ENCODE data around the gene FOXN3. TPM values are rescaled to one million over a fixed set of nuclear protein-coding genes. Genes with fewer than 3 reads are reported as not detected.
A peak's percentile ranks its signal among the peaks of the same experiment; 100 is the strongest.

Gene FOXN3
- total and polyA plus RNA-seq, 2 experiments from 2014 or later = 98.9 to 167 TPM

DNA sequence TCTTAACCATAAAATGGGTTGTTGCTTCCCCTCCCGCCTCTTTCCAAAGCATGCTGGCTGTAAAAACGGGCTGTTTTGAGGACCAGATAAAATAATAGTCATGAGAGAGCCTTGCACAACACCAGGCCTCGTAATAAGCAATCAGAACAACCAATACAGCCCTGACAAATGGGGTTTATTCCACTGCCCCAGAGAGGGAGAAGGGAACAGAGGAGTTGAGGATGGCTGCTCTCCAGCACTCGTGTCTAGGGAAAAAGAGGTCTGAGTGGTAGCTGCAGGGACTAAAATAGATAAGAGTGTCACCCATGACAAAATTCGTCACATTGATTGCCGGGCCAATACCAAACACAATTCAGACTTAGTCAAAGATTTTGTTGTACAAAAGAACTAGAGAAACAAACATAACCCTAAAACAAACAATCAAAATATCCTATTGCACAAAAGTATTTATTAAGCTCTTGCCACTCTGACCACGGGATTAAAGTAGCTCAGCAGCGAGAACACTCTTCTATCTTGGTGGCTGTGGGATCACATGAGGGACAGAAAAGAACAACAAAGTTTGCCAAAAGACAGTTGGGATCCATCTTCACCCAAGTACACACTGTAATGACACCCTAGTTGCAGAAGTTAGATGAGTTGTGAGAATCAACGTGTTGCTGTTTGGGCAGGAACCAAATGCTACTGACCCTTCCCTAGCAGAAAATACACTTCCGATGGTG, 188.0 kb downstream of the FOXN3 start:
- TF ChIP-seq ZNF114 (CRISPR knock-in tag; IDR thresholded peaks at IDR 0.05) (no peak), POLR2AphosphoS5 (IDR thresholded peaks at IDR 0.05; ENCODE audit: low read depth) (no peak)
- Histone ChIP-seq H2AFZ (no peak overlapping the region), H3K79me2 (replicated peaks; ENCODE audit: insufficient read depth) (peaks cover 97% of the 10 kb centered on the region), H3F3A (replicated peaks; ENCODE audit: low read depth) (no peaks in the 10 kb centered on the region), H3K4me1 (ENCODE audit: insufficient read depth) (peaks cover 30% of the 10 kb centered on the region), H4K20me1 (replicated peaks; ENCODE audit: insufficient read depth) (peaks cover 45% of the 10 kb centered on the region), H3K9me2 (ENCODE audit: insufficient read depth) (no peaks in the 10 kb centered on the region), H3K27me3 (ENCODE audit: insufficient read depth) (no peaks in the 10 kb centered on the region), H3K4me2 (no peak overlapping the region), H3K27ac (ENCODE audit: low read depth) (no peak overlapping the region), H3K4me3 (no peak overlapping the region), H3K36me3 (ENCODE audit: insufficient read depth) (no peaks in the 10 kb centered on the region)
- Mint-ChIP-seq H3K4me3 (no peak overlapping the region), H3K27me3 (ENCODE audit: insufficient read depth, low read depth, poor library complexity) (peaks cover 6% of the 10 kb centered on the region), H3K4me1 (peaks cover 66% of the 10 kb centered on the region), H3K27ac (peak overlapping the region; percentile 0; the same call in 1 of the 2 replicates), H3K9me3 (no peaks in the 10 kb centered on the region), H3K36me3 (ENCODE audit: low read depth) (no peaks in the 10 kb centered on the region)
- no peak for DNase-seq (ENCODE audit: low spot score)
- no peak for ATAC-seq

DNA sequence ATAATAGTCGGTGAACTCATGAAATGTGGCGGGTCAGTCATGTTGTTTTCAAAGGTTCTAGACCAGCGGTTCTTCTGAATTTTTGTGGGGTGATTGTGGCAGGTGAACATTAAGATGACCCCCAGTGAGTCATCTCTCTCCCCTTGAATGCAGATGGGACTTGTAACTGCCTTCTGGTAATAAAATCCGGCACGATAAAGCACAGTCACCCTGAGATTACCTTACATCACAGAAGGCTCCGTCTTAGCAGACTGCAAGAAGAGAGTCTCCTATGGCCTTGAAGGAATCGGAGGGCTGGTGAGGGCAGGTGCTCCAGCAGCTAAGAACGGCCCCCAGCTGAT, 189.6 kb downstream of the FOXN3 start:
- Histone ChIP-seq H3K27me3 (ENCODE audit: insufficient read depth) (no peaks in the 10 kb centered on the region), H3K79me2 (replicated peaks; ENCODE audit: insufficient read depth) (peaks cover 99% of the 10 kb centered on the region)

GRCh38 chr14:89226801-89227495, 190.1 kb downstream of the FOXN3 start:
- H2AFZ ChIP-seq = no peak overlapping the region
- H4K20me1 ChIP-seq (replicated peaks; ENCODE audit: insufficient read depth) = peaks cover 50% of the 10 kb centered on the region
- no peak for DNase-seq (ENCODE audit: low spot score)
- H3K4me2 ChIP-seq = no peak overlapping the region
- H3K79me2 ChIP-seq (replicated peaks; ENCODE audit: insufficient read depth) = peaks cover 95% of the 10 kb centered on the region
- H3K27ac Mint-ChIP-seq = 0 out of 2 replicates have a peak overlapping the region, but pooled peaks have one; percentile 57
- peaks cover 6% of the 10 kb centered on the region for H3K27me3 Mint-ChIP-seq (ENCODE audit: insufficient read depth, low read depth, poor library complexity)
- H3K4me3 ChIP-seq = no peak overlapping the region
- peaks cover 49% of the 10 kb centered on the region for H3K4me1 Mint-ChIP-seq
- H3K27ac ChIP-seq (ENCODE audit: low read depth) = 0 out of 2 replicates have a peak overlapping the region, but pooled peaks have one; percentile 19
- no peaks in the 10 kb centered on the region for H3K9me3 Mint-ChIP-seq
- no peaks in the 10 kb centered on the region for H3F3A ChIP-seq (replicated peaks; ENCODE audit: low read depth)
- H3K27me3 ChIP-seq (ENCODE audit: insufficient read depth) = no peaks in the 10 kb centered on the region
- H3K4me3 Mint-ChIP-seq = no peak overlapping the region
- ATAC-seq = no peak
- H3K9me2 ChIP-seq (ENCODE audit: insufficient read depth) = no peaks in the 10 kb centered on the region
- no peaks in the 10 kb centered on the region for H3K36me3 ChIP-seq (ENCODE audit: insufficient read depth)
- H3K36me3 Mint-ChIP-seq (ENCODE audit: low read depth) = 0 out of 3 replicates have a peak, but pooled peaks cover 4% of the 10 kb centered on the region
- peaks cover 27% of the 10 kb centered on the region for H3K4me1 ChIP-seq (ENCODE audit: insufficient read depth)
- TF ChIP-seq ZNF331 (CRISPR knock-in tag; IDR thresholded peaks at IDR 0.05; ENCODE audit: low read depth) (no peak), STAT1 (IDR thresholded peaks at IDR 0.05; ENCODE audit: unreplicated experiment) (no peak), ETS1 (IDR thresholded peaks at IDR 0.05) (no peak)

More for the DNA sequence above, 189.6 kb downstream of the FOXN3 start:
- Histone ChIP-seq H2AFZ (no peak overlapping the region), H3K9me2 (ENCODE audit: insufficient read depth) (no peaks in the 10 kb centered on the region), H4K20me1 (replicated peaks; ENCODE audit: insufficient read depth) (peaks cover 45% of the 10 kb centered on the region), H3K4me1 (ENCODE audit: insufficient read depth) (peaks cover 30% of the 10 kb centered on the region), H3K4me3 (no peak overlapping the region), H3K4me2 (no peak overlapping the region), H3F3A (replicated peaks; ENCODE audit: low read depth) (no peaks in the 10 kb centered on the region), H3K36me3 (ENCODE audit: insufficient read depth) (no peaks in the 10 kb centered on the region), H3K27ac (ENCODE audit: low read depth) (0 out of 2 replicates have a peak overlapping the region, but pooled peaks have one; percentile 56)
- Mint-ChIP-seq H3K27me3 (ENCODE audit: insufficient read depth, low read depth, poor library complexity) (peaks cover 6% of the 10 kb centered on the region), H3K9me3 (no peaks in the 10 kb centered on the region), H3K36me3 (ENCODE audit: low read depth) (0 out of 3 replicates have a peak, but pooled peaks cover 4% of the 10 kb centered on the region), H3K27ac (no peak overlapping the region), H3K4me1 (peaks cover 53% of the 10 kb centered on the region), H3K4me3 (no peak overlapping the region)
- ATAC-seq = no peak
- TF ChIP-seq CREB1 (CRISPR knock-in tag; IDR thresholded peaks at IDR 0.05; ENCODE audit: low read depth) (no peak), ZNF114 (CRISPR knock-in tag; IDR thresholded peaks at IDR 0.05) (no peak), EZH2 (IDR thresholded peaks at IDR 0.05; ENCODE audit: low read depth, unreplicated experiment) (no peak), EZH2phosphoT487 (IDR thresholded peaks at IDR 0.05; ENCODE audit: unreplicated experiment) (no peak), ETS1 (IDR thresholded peaks at IDR 0.05) (no peak), NANOG (IDR thresholded peaks at IDR 0.05; ENCODE audit: borderline replicate concordance) (no peak), JUNB (IDR thresholded peaks at IDR 0.05; ENCODE audit: unreplicated experiment) (no peak)
- DNase-seq (ENCODE audit: low spot score) = no peak

Measured in GM23338 (cell line).